Trophoblast cell (in vitro differentiated cells and primary cell): Measurements from ENCODE around the gene MRPL14.

ENCODE experiments used
- DNase-seq, 2 donors: peaks; one replicate each; pipeline ENCODE4 v3.0.0-alpha.2; 2016
- H2AFZ ChIP-seq: 2 replicates; pipeline ENCODE4 v1.6.1; 2013; ENCODE audit warnings: low read length, moderate library complexity, mild to moderate bottlenecking; ENCODE audit not compliant: insufficient read depth, poor library complexity
- H2AK5ac ChIP-seq: 2 replicates; pipeline ENCODE4 v1.6.1; 2013; ENCODE audit warnings: mild to moderate bottlenecking, low read length
- H2BK120ac ChIP-seq: 2 replicates; pipeline ENCODE4 v1.6.1; 2013; ENCODE audit warnings: low read length, mild to moderate bottlenecking, moderate library complexity; ENCODE audit not compliant: insufficient read depth, poor library complexity
- H2BK12ac ChIP-seq: 2 replicates; pipeline ENCODE4 v1.6.1; 2013; ENCODE audit warnings: mild to moderate bottlenecking, low read length, moderate library complexity
- H2BK5ac ChIP-seq: 2 replicates; pipeline ENCODE4 v1.6.1; 2013; ENCODE audit warnings: low read length, low read depth, moderate library complexity, mild to moderate bottlenecking; ENCODE audit not compliant: poor library complexity
- H3K14ac ChIP-seq: 2 replicates; pipeline ENCODE4 v1.6.1; 2013; ENCODE audit warnings: mild to moderate bottlenecking, low read length
- H3K18ac ChIP-seq: 2 replicates; pipeline ENCODE4 v1.6.1; 2013; ENCODE audit warnings: mild to moderate bottlenecking, low read length
- H3K23ac ChIP-seq: 2 replicates; pipeline ENCODE4 v1.6.1; 2013; ENCODE audit warnings: low read length
- H3K27ac ChIP-seq: 2 replicates; pipeline ENCODE4 v1.5.1; 2013; ENCODE audit warnings: low read depth, mild to moderate bottlenecking, inconsistent platforms, low read length, moderate library complexity
- H3K27me3 ChIP-seq: 2 replicates; pipeline ENCODE4 v1.6.1; 2013; ENCODE audit warnings: inconsistent platforms, mild to moderate bottlenecking, low read length, moderate library complexity; ENCODE audit not compliant: insufficient read depth
- H3K36me3 ChIP-seq, 2 experiments: 1 replicate in 1 of 2; 2 replicates in 1 of 2; pipeline ENCODE4 v1.6.1; 2013; ENCODE audit warnings: low read length in 2 of 2, mild to moderate bottlenecking in 2 of 2, moderate library complexity in 1 of 2; ENCODE audit not compliant: insufficient read depth in 2 of 2, control insufficient read depth in 1 of 2
- H3K4ac ChIP-seq: 2 replicates; pipeline ENCODE4 v1.6.1; 2013; ENCODE audit warnings: low read depth, mild to moderate bottlenecking, low read length, moderate library complexity
- H3K4me1 ChIP-seq, 2 experiments: 1 replicate in 1 of 2; 2 replicates in 1 of 2; pipeline ENCODE4 v1.6.1; 2013; ENCODE audit warnings: low read length in 2 of 2, mild to moderate bottlenecking in 2 of 2, moderate library complexity in 1 of 2; ENCODE audit not compliant: insufficient read depth in 2 of 2, control insufficient read depth in 1 of 2
- H3K4me2 ChIP-seq: 2 replicates; pipeline ENCODE4 v1.6.1; 2013; ENCODE audit warnings: inconsistent platforms, mild to moderate bottlenecking, low read length, moderate library complexity
- H3K4me3 ChIP-seq: 2 replicates; pipeline ENCODE4 v1.5.1; 2013; ENCODE audit warnings: mild to moderate bottlenecking, low read depth, low read length, inconsistent platforms
- H3K79me1 ChIP-seq: one replicate; pipeline ENCODE4 v1.6.1; 2013; ENCODE audit warnings: low read length
- H3K79me2 ChIP-seq: 2 replicates; pipeline ENCODE4 v1.6.1; 2013; ENCODE audit warnings: low read length, mild to moderate bottlenecking; ENCODE audit not compliant: control insufficient read depth, insufficient read depth, poor library complexity
- H3K9ac ChIP-seq: 2 replicates; pipeline ENCODE4 v1.6.1; 2013; ENCODE audit warnings: mild to moderate bottlenecking, low read length
- H3K9me3 ChIP-seq: 2 replicates; pipeline ENCODE4 v1.6.1; 2013; ENCODE audit warnings: low read depth, mild to moderate bottlenecking, control low read depth, inconsistent platforms, low read length; ENCODE audit not compliant: insufficient read depth
- H4K12ac ChIP-seq: 2 replicates; pipeline ENCODE4 v1.6.1; 2013; ENCODE audit warnings: low read depth, mild to moderate bottlenecking, low read length, moderate library complexity
- H4K8ac ChIP-seq: 2 replicates; pipeline ENCODE4 v1.6.1; 2013; ENCODE audit warnings: low read depth, mild to moderate bottlenecking, low read length, moderate library complexity
- H4K91ac ChIP-seq: one replicate; pipeline ENCODE4 v1.6.1; 2013; ENCODE audit warnings: low read depth, mild to moderate bottlenecking, low read length, moderate library complexity
- WGBS: extraction: QIAGEN DNeasy Blood & Tissue Kit; methylation state at CpG from one replicate; pipeline ENCODE4 v1.1.7; 2013; ENCODE audit warnings: missing lambda C conversion rate; ENCODE audit not compliant: insufficient read length, insufficient coverage; ENCODE audit errors: extremely low coverage; 5-methylcytosine and 5-hydroxymethylcytosine counted together

MRPL14 gene

GRCh38 chr6:44148306-44148705 is 21.1 kb upstream of the MRPL14 start:
- H3K27ac ChIP-seq: no peak overlapping the region
- no peak overlapping the region for H2BK5ac ChIP-seq
- no peak overlapping the region for H2BK120ac ChIP-seq
- H3K4me2 ChIP-seq: no peak overlapping the region
- H3K79me2 ChIP-seq: no peaks in the 10 kb centered on the region
- H4K91ac ChIP-seq: no peak overlapping the region
- no peak overlapping the region for H3K18ac ChIP-seq
- no CpG with 5 or more reads among the region's 9 CpGs for WGBS
- H3K9ac ChIP-seq: no peak overlapping the region
- no peak overlapping the region for H4K12ac ChIP-seq
- no peaks in the 10 kb centered on the region for H3K9me3 ChIP-seq
- no peak overlapping the region for H3K14ac ChIP-seq
- H4K8ac ChIP-seq: no peak overlapping the region
- no peak overlapping the region for H2AFZ ChIP-seq
- no peak overlapping the region for H2AK5ac ChIP-seq
- no peak overlapping the region for H3K23ac ChIP-seq
- H3K79me1 ChIP-seq: no peaks in the 10 kb centered on the region
- DNase-seq: no peak
- no peak overlapping the region for H2BK12ac ChIP-seq
- H3K36me3 ChIP-seq: peaks cover 37 to 54% of the 10 kb centered on the region in 2 experiments
- peaks cover 0 to 4% of the 10 kb centered on the region in 2 experiments for H3K4me1 ChIP-seq
- no peak overlapping the region for H3K4me3 ChIP-seq
- H3K4ac ChIP-seq: no peak overlapping the region
- no peaks in the 10 kb centered on the region for H3K27me3 ChIP-seq

DNA sequence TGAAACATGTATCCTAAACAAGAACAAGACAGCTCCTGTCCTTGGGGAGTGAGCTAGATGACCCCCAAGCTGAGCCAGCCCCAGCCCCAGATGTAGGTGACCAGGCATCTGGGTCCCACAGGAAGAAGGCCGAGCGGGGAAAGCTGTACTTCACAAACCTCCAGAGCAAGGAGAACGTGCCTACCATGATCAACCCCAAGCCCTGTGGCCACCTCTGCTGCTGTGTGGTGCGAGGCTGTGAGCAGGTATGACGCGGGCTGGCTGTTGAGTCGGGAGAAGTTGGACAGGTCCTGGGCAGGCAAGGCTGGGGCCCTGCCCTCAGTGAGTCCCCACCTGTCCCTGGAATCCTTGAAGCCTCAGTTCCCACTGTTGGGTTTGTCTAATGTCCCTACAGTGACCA is 20.0 kb upstream of the MRPL14 start:
- no peak for DNase-seq
- H3K4ac ChIP-seq: no peak overlapping the region
- H3K79me2 ChIP-seq: no peaks in the 10 kb centered on the region
- no peak overlapping the region for H3K4me2 ChIP-seq
- no peak overlapping the region for H4K91ac ChIP-seq
- no peak overlapping the region for H2BK120ac ChIP-seq
- H3K18ac ChIP-seq: no peak overlapping the region
- no peaks in the 10 kb centered on the region for H3K9me3 ChIP-seq
- H3K79me1 ChIP-seq: no peaks in the 10 kb centered on the region
- H3K23ac ChIP-seq: no peak overlapping the region
- no peak overlapping the region for H2AK5ac ChIP-seq
- no peak overlapping the region for H3K9ac ChIP-seq
- no peak overlapping the region for H4K8ac ChIP-seq
- no peak overlapping the region for H2BK12ac ChIP-seq
- no peak overlapping the region for H3K4me3 ChIP-seq
- no peak overlapping the region for H4K12ac ChIP-seq
- H3K14ac ChIP-seq: no peak overlapping the region
- no peak overlapping the region for H2BK5ac ChIP-seq
- H3K27me3 ChIP-seq: no peaks in the 10 kb centered on the region
- no peak overlapping the region for H2AFZ ChIP-seq
- peaks cover 0 to 4% of the 10 kb centered on the region in 2 experiments for H3K4me1 ChIP-seq
- H3K27ac ChIP-seq: no peak overlapping the region
- peaks cover 30 to 47% of the 10 kb centered on the region in 2 experiments for H3K36me3 ChIP-seq
- WGBS: no CpG with 5 or more reads among the region's 7 CpGs

DNA sequence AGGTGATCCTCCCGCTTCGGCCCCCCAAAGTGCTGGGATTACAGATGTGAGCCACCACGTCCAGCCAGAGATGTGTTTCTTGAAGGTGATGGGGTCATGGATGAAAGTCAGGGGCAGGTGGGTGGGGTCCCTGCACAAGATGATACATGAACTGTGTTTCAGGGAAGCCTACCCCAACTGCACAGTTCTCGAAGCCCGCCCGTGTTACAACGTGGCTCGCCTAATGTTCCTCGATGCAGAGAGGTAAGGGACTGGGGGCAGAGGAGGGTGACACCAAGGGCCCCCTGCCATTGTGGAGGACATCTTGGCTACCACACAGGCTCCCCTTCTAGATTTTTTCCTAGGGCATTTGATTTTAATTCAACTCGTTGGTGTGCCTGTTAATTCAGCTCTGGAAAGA is 19.4 kb upstream of the MRPL14 start:
- no peak overlapping the region for H3K14ac ChIP-seq
- H2AFZ ChIP-seq: no peak overlapping the region
- no peak overlapping the region for H3K18ac ChIP-seq
- H2AK5ac ChIP-seq: no peak overlapping the region
- H3K4me2 ChIP-seq: no peak overlapping the region
- H3K79me1 ChIP-seq: no peaks in the 10 kb centered on the region
- no peak overlapping the region for H3K23ac ChIP-seq
- peaks cover 0 to 3% of the 10 kb centered on the region in 2 experiments for H3K4me1 ChIP-seq
- DNase-seq: no peak
- WGBS: no CpG with 5 or more reads among the region's 10 CpGs
- no peak overlapping the region for H3K27ac ChIP-seq
- no peak overlapping the region for H4K8ac ChIP-seq
- H2BK12ac ChIP-seq: no peak overlapping the region
- no peak overlapping the region for H4K12ac ChIP-seq
- H3K79me2 ChIP-seq: no peaks in the 10 kb centered on the region
- H2BK5ac ChIP-seq: no peak overlapping the region
- no peaks in the 10 kb centered on the region for H3K27me3 ChIP-seq
- H2BK120ac ChIP-seq: no peak overlapping the region
- H3K9ac ChIP-seq: no peak overlapping the region
- H3K4me3 ChIP-seq: no peak overlapping the region
- H3K4ac ChIP-seq: no peak overlapping the region
- H4K91ac ChIP-seq: no peak overlapping the region
- H3K36me3 ChIP-seq: peaks cover 29 to 46% of the 10 kb centered on the region in 2 experiments
- H3K9me3 ChIP-seq: no peaks in the 10 kb centered on the region

DNA sequence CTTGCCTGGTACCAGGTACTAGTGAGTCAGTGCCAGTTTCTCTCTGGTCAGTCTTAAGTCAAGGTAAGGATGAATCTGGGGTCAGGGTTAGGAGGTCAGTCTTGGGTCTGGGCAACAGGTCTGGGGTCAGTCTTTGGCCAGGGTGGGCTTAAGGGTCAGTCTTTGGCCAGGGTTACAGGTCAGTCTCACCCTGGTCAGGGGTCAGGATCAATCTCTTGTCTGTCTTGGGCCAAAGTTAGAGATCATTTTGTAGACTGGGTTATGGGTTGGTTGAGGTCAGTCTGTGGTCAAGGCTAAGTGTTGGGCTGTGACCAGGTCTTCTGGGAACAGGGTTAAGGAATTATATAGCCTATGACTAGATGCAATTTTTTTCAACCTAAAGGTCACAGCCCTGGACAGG is 18.6 kb upstream of the MRPL14 start:
- Histone ChIP-seq H4K8ac (no peak overlapping the region), H3K27me3 (no peaks in the 10 kb centered on the region), H3K18ac (no peak overlapping the region), H3K4ac (no peak overlapping the region), H3K79me2 (no peaks in the 10 kb centered on the region), H3K23ac (no peak overlapping the region), H2AFZ (no peak overlapping the region), H3K36me3 (peaks cover 33 to 54% of the 10 kb centered on the region in 2 experiments), H3K4me3 (no peak overlapping the region), H3K27ac (no peak overlapping the region), H4K12ac (no peak overlapping the region), H3K79me1 (no peaks in the 10 kb centered on the region), H4K91ac (no peak overlapping the region), H3K4me1 (no peaks in the 10 kb centered on the region), H2AK5ac (no peak overlapping the region), H2BK12ac (no peak overlapping the region), H3K9ac (no peak overlapping the region), H2BK5ac (no peak overlapping the region), H3K9me3 (no peaks in the 10 kb centered on the region), H3K14ac (no peak overlapping the region), H2BK120ac (no peak overlapping the region), H3K4me2 (no peak overlapping the region)
- no peak for DNase-seq
